Mesenchymal stem cell (in vitro differentiated cells and primary cell): ENCODE measurements around the gene SHH.

ENCODE experiments used
- DNase-seq: peaks from one replicate; pipeline ENCODE4 v3.0.0-alpha.2; 2013
- H2AFZ ChIP-seq: one replicate; pipeline ENCODE4 v1.6.1; 2013; ENCODE audit warnings: low read depth, mild to moderate bottlenecking, control low read depth, inconsistent platforms, low read length, moderate library complexity
- H2AK5ac ChIP-seq: 2 replicates; pipeline ENCODE4 v1.6.1; 2013; ENCODE audit warnings: low read length, moderate library complexity, mild to moderate bottlenecking, inconsistent platforms; ENCODE audit not compliant: severe bottlenecking
- H2BK120ac ChIP-seq: one replicate; pipeline ENCODE4 v1.6.1; 2013; ENCODE audit warnings: low read depth, mild to moderate bottlenecking, inconsistent platforms, low read length, moderate library complexity
- H2BK12ac ChIP-seq, 2 experiments: one replicate each; pipeline ENCODE4 v1.6.1; 2013; ENCODE audit warnings: inconsistent platforms in 2 of 2, low read length in 2 of 2, mild to moderate bottlenecking in 2 of 2, moderate library complexity in 2 of 2, control low read depth in 1 of 2
- H2BK15ac ChIP-seq: one replicate; pipeline ENCODE4 v1.6.1; 2013; ENCODE audit warnings: mild to moderate bottlenecking, low read depth, inconsistent platforms; ENCODE audit not compliant: poor library complexity, severe bottlenecking
- H2BK5ac ChIP-seq: 2 replicates; pipeline ENCODE4 v1.6.1; 2013; ENCODE audit warnings: low read depth, mild to moderate bottlenecking, low read length, control low read depth, inconsistent platforms; ENCODE audit not compliant: poor library complexity, severe bottlenecking
- H3K14ac ChIP-seq, 2 experiments: one replicate each; pipeline ENCODE4 v1.6.1; 2013; ENCODE audit warnings: inconsistent platforms in 2 of 2, low read length in 2 of 2, control low read depth in 1 of 2, mild to moderate bottlenecking in 1 of 2, moderate library complexity in 1 of 2
- H3K18ac ChIP-seq, 2 experiments: one replicate each; pipeline ENCODE4 v1.6.1; 2013; ENCODE audit warnings: inconsistent platforms in 2 of 2, low read length in 2 of 2, control low read depth in 1 of 2, low read depth in 1 of 2, mild to moderate bottlenecking in 1 of 2
- H3K23ac ChIP-seq, 2 experiments: one replicate each; pipeline ENCODE4 v1.6.1; 2013; ENCODE audit warnings: inconsistent platforms in 2 of 2, low read length in 2 of 2, mild to moderate bottlenecking in 2 of 2, moderate library complexity in 2 of 2, control low read depth in 1 of 2
- H3K27ac ChIP-seq: 2 replicates; pipeline ENCODE4 v1.5.1; 2013; ENCODE audit warnings: mild to moderate bottlenecking, moderate library complexity, low read length, control low read depth, inconsistent platforms; ENCODE audit not compliant: poor library complexity, severe bottlenecking
- H3K27me3 ChIP-seq, 2 experiments: 2 replicates each; pipeline versions ENCODE4 v1.6.1 to v1.7.0; 2013; ENCODE audit warnings: low read length in 2 of 2, mild to moderate bottlenecking in 2 of 2, moderate library complexity in 2 of 2, control low read depth in 1 of 2, inconsistent platforms in 1 of 2; ENCODE audit not compliant: control insufficient read depth in 1 of 2, insufficient read depth in 1 of 2
- H3K36me3 ChIP-seq, 2 experiments: 2 replicates each; pipeline versions ENCODE4 v1.6.1 to v1.7.0; 2013; ENCODE audit warnings: low read length in 2 of 2, control low read depth in 1 of 2, inconsistent platforms in 1 of 2, low read depth in 1 of 2, mild to moderate bottlenecking in 1 of 2; ENCODE audit not compliant: insufficient read depth in 2 of 2, control insufficient read depth in 1 of 2
- H3K4ac ChIP-seq, 2 experiments: one replicate each; pipeline ENCODE4 v1.6.1; 2013; ENCODE audit warnings: inconsistent platforms in 2 of 2, low read length in 2 of 2, mild to moderate bottlenecking in 2 of 2, moderate library complexity in 2 of 2, control low read depth in 1 of 2, low read depth in 1 of 2
- H3K4me1 ChIP-seq: 2 replicates; pipeline ENCODE4 v1.6.1; 2013; ENCODE audit warnings: low read depth, low read length, control low read depth; ENCODE audit not compliant: control insufficient read depth, insufficient read depth
- H3K4me2 ChIP-seq: 2 replicates; pipeline ENCODE4 v1.6.1; 2013; ENCODE audit warnings: low read length, mild to moderate bottlenecking, inconsistent platforms; ENCODE audit not compliant: poor library complexity, severe bottlenecking
- H3K4me3 ChIP-seq, 2 experiments: 2 replicates each; pipeline versions ENCODE4 v1.5.1 to v1.7.0; 2013; ENCODE audit warnings: low read length in 2 of 2, mild to moderate bottlenecking in 2 of 2, control low read depth in 1 of 2, low read depth in 1 of 2; ENCODE audit not compliant: insufficient read depth in 1 of 2
- H3K79me1 ChIP-seq: replicated peaks from 2 replicates; pipeline ENCODE4 v1.6.1; 2013; ENCODE audit warnings: mild to moderate bottlenecking, control low read depth, low read length, inconsistent platforms; ENCODE audit not compliant: poor library complexity, severe bottlenecking
- H3K9ac ChIP-seq: 2 replicates; pipeline ENCODE4 v1.7.0; 2013; ENCODE audit warnings: mild to moderate bottlenecking, low read length, moderate library complexity
- H3K9me3 ChIP-seq: 2 replicates; pipeline ENCODE4 v1.7.0; 2013; ENCODE audit warnings: mild to moderate bottlenecking, low read length; ENCODE audit not compliant: control insufficient read depth
- H4K8ac ChIP-seq: one replicate; pipeline ENCODE4 v1.6.1; 2013; ENCODE audit warnings: inconsistent platforms, mild to moderate bottlenecking, low read length, moderate library complexity
- H4K91ac ChIP-seq: one replicate; pipeline ENCODE4 v1.6.1; 2013; ENCODE audit warnings: mild to moderate bottlenecking, low read length, inconsistent platforms
- whole genome bisulfite sequencing: methylation state at CpG from one replicate; pipeline ENCODE4 v1.1.7; 2013; ENCODE audit warnings: mixed read lengths; 5-methylcytosine and 5-hydroxymethylcytosine counted together

SHH gene

DNA sequence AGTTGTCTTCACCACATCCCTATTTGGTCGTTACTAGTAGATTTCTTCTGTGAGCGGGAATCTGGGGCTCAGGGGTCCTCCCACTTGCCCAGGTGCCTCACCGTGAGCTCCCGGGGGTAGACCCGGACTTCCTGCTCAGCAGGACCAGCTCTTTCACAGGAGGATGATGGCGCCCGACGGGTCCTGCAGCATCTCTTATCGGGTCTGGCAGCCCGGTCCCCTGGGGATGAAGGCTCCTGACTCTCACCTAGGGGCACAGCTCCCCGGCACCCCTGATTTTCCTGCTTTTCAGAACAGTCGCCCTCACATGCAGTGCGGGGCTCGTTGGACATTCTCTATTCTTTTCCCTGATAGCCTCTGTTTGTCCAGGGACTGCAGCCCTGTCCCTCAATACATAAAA, 33.0 kb upstream of the SHH start:
- no peak overlapping the region for H3K4ac ChIP-seq
- H3K4me1 ChIP-seq: peaks cover 14% of the 10 kb centered on the region
- H3K14ac ChIP-seq: no peak overlapping the region
- H3K27ac ChIP-seq: no peak overlapping the region
- H3K23ac ChIP-seq: no peak overlapping the region
- H2AFZ ChIP-seq: no peak overlapping the region
- no peaks in the 10 kb centered on the region for H3K36me3 ChIP-seq
- H3K18ac ChIP-seq: no peak overlapping the region
- H3K9ac ChIP-seq: no peak overlapping the region
- H2BK15ac ChIP-seq: no peak overlapping the region
- no peak for DNase-seq
- peaks cover 0 to 20% of the 10 kb centered on the region in 2 experiments for H3K27me3 ChIP-seq
- H3K4me2 ChIP-seq: no peak overlapping the region
- H2BK5ac ChIP-seq: no peak overlapping the region
- no peaks in the 10 kb centered on the region for H3K79me1 ChIP-seq
- no peak overlapping the region for H4K8ac ChIP-seq
- H3K4me3 ChIP-seq: no peak overlapping the region
- no peak overlapping the region for H2BK120ac ChIP-seq
- H3K9me3 ChIP-seq: no peaks in the 10 kb centered on the region
- WGBS: 84% methylated on average over 14 of the region's 14 CpGs
- no peak overlapping the region for H2AK5ac ChIP-seq
- H2BK12ac ChIP-seq: no peak overlapping the region
- H4K91ac ChIP-seq: no peak overlapping the region

GRCh38 chr7:155844526-155844925, 32.3 kb upstream of the SHH start:
- Histone ChIP-seq H3K27ac (no peak overlapping the region), H3K4me2 (no peak overlapping the region), H3K4me1 (peaks cover 14% of the 10 kb centered on the region), H3K23ac (no peak overlapping the region), H3K79me1 (no peaks in the 10 kb centered on the region), H3K14ac (no peak overlapping the region), H3K18ac (no peak overlapping the region), H4K91ac (no peak overlapping the region), H2AFZ (no peak overlapping the region), H3K4me3 (no peak overlapping the region), H3K4ac (no peak overlapping the region), H2BK5ac (no peak overlapping the region), H3K9ac (no peak overlapping the region), H3K36me3 (no peaks in the 10 kb centered on the region), H2BK12ac (no peak overlapping the region), H2AK5ac (no peak overlapping the region), H3K9me3 (no peaks in the 10 kb centered on the region), H3K27me3 (peaks cover 3 to 21% of the 10 kb centered on the region in 2 experiments), H2BK120ac (no peak overlapping the region), H2BK15ac (no peak overlapping the region), H4K8ac (no peak overlapping the region)
- no peak for DNase-seq
- 87% methylated on average over 16 of the region's 16 CpGs for WGBS

GRCh38 chr7:155844019-155844453, 31.8 kb upstream of the SHH start:
- H3K14ac ChIP-seq: no peak overlapping the region
- no peak overlapping the region for H3K27ac ChIP-seq
- H3K9ac ChIP-seq: no peak overlapping the region
- H3K4me3 ChIP-seq: no peak overlapping the region
- no peak overlapping the region for H2BK120ac ChIP-seq
- H3K79me1 ChIP-seq: no peaks in the 10 kb centered on the region
- no peak overlapping the region for H2AFZ ChIP-seq
- H3K9me3 ChIP-seq: no peaks in the 10 kb centered on the region
- DNase-seq: no peak
- no peak overlapping the region for H2BK12ac ChIP-seq
- H4K91ac ChIP-seq: no peak overlapping the region
- H2AK5ac ChIP-seq: no peak overlapping the region
- peaks cover 14% of the 10 kb centered on the region for H3K4me1 ChIP-seq
- no peak overlapping the region for H3K18ac ChIP-seq
- H3K4ac ChIP-seq: no peak overlapping the region
- peaks cover 5 to 26% of the 10 kb centered on the region in 2 experiments for H3K27me3 ChIP-seq
- no peak overlapping the region for H2BK5ac ChIP-seq
- no peak overlapping the region for H4K8ac ChIP-seq
- 76% methylated on average over 14 of the region's 14 CpGs for WGBS
- H2BK15ac ChIP-seq: no peak overlapping the region
- no peak overlapping the region for H3K4me2 ChIP-seq
- no peak overlapping the region for H3K23ac ChIP-seq
- H3K36me3 ChIP-seq: no peaks in the 10 kb centered on the region

DNA sequence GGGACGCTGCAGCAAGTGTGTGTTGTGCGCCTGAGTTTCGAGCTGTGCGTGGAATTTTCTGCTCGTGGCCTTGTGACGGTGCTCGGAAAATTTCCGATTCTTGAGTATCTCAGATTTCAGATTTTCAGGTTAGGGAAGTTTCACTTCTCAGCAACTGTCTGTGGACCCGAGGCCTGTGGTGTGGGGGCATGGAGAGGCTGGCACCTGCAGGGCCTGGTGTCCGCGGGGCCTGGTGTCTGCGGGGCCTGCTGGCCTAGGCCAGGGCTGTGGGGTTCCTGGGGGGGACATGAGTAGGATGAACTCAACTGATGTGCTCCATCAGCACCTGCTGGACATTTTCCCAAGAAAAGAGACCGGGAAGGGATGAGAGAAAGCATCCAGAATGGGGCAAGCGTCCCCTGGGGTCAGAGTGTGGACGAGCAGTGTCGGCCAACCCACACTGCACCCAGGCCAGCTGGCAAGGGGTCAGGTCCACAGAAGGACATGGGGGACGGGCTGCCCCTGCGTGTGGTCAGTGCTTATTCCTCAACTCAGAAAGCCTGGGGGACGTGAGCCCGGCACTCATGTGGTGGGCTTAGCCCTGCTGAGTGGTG, 31.3 kb upstream of the SHH start:
- H2BK5ac ChIP-seq: no peak overlapping the region
- no peak for DNase-seq
- no peaks in the 10 kb centered on the region for H3K36me3 ChIP-seq
- H2AK5ac ChIP-seq: no peak overlapping the region
- no peak overlapping the region for H3K14ac ChIP-seq
- no peak overlapping the region for H3K4me2 ChIP-seq
- no peak overlapping the region for H3K4me3 ChIP-seq
- H2BK12ac ChIP-seq: no peak overlapping the region
- H3K79me1 ChIP-seq: no peaks in the 10 kb centered on the region
- peaks cover 5 to 26% of the 10 kb centered on the region in 2 experiments for H3K27me3 ChIP-seq
- no peak overlapping the region for H2BK120ac ChIP-seq
- H4K91ac ChIP-seq: no peak overlapping the region
- H3K27ac ChIP-seq: no peak overlapping the region
- H2BK15ac ChIP-seq: no peak overlapping the region
- H3K4ac ChIP-seq: no peak overlapping the region
- no peak overlapping the region for H3K23ac ChIP-seq
- no peak overlapping the region for H3K18ac ChIP-seq
- no peak overlapping the region for H2AFZ ChIP-seq
- H4K8ac ChIP-seq: no peak overlapping the region
- no peak overlapping the region for H3K9ac ChIP-seq
- 89% methylated on average over 20 of the region's 20 CpGs for WGBS
- no peaks in the 10 kb centered on the region for H3K9me3 ChIP-seq
- H3K4me1 ChIP-seq: peaks cover 14% of the 10 kb centered on the region
